Vagina (tissue), 2 donors: ENCODE results near the gene ANAPC15. TPM values are rescaled to one million over a fixed set of nuclear protein-coding genes. Genes with fewer than 3 reads are reported as not detected.

Experiments used
- DNase-seq, 2 donors: peaks; one replicate each; pipeline ENCODE4 v3.0.0-alpha.2; 2017; ENCODE audit errors: extremely low spot score in 2 of 2
- H3K27ac ChIP-seq: fragments of 200-600 bp; sonication (generic); one replicate; pipeline ENCODE4 v1.5.1; 2019
- H3K27me3 ChIP-seq: fragments of 200-600 bp; sonication (generic); one replicate; pipeline ENCODE4 v1.5.1; 2019
- H3K36me3 ChIP-seq, 2 donors: fragments of 200-600 bp; sonication (generic); one replicate each; pipeline ENCODE4 v1.5.1; 2017 to 2019
- H3K4me1 ChIP-seq: fragments of 200-600 bp; sonication (generic); one replicate; pipeline ENCODE4 v1.5.1; 2019
- H3K4me3 ChIP-seq, 2 donors: fragments of 200-600 bp; sonication (generic); 1 replicate in 1 of 2; 2 replicates in 1 of 2; pipeline ENCODE4 v1.5.1; 2016 to 2019
- H3K9me3 ChIP-seq: fragments of 200-600 bp; sonication (generic); one replicate; pipeline ENCODE4 v1.5.1; 2019
- CTCF ChIP-seq, 3 experiments: fragments of 450-650 bp in 2 of 3; fragments of 200-600 bp in 1 of 3; sonication (generic) in 1 of 3; IDR thresholded peaks; one replicate each; pipeline ENCODE4 v1.5.1; 2017 to 2019; ENCODE audit warnings: antibody characterized with exemption in 3 of 3, mild to moderate bottlenecking in 2 of 3, moderate library complexity in 2 of 3
- POLR2A ChIP-seq, 2 donors: fragments of 450-650 bp; IDR thresholded peaks; one replicate each; pipeline ENCODE4 v1.6.1; 2017; ENCODE audit warnings: antibody characterized with exemption in 2 of 2, mild to moderate bottlenecking in 2 of 2, moderate library complexity in 2 of 2
- POLR2AphosphoS5 ChIP-seq, 2 donors: sonication (generic); formaldehyde crosslinking; IDR thresholded peaks; one replicate each; pipeline ENCODE4 v1.9.0; 2017; ENCODE audit warnings: antibody characterized with exemption in 2 of 2, mild to moderate bottlenecking in 2 of 2, low read depth in 1 of 2; ENCODE audit not compliant: insufficient read depth in 1 of 2
- intact Hi-C: fragments of 100-400 bp; cut with DNase I; formaldehyde crosslinking; loops from one replicate; pipeline ENCODE4 v1.15.1; 2023
- total RNA-seq: library from RNA; depleted of rRNA; stranded (reverse); fragments of >200 nt; gene quantifications from one replicate; pipeline ENCODE4 v1.2.3, GENCODE V29; 2016

The ANAPC15 gene
- total RNA-seq, 1 donor from 2014 or later = 19.9 TPM

GRCh38 chr11:72084965-72085364 is 27.5 kb downstream of the ANAPC15 start:
- H3K36me3 ChIP-seq = no peaks in the 10 kb centered on the region
- peaks cover 14% of the 10 kb centered on the region for H3K4me1 ChIP-seq
- no peaks in the 10 kb centered on the region for H3K27me3 ChIP-seq
- no peak overlapping the region for H3K4me3 ChIP-seq
- no peak overlapping the region for H3K27ac ChIP-seq
- TF ChIP-seq POLR2A (IDR thresholded peaks at IDR 0.05) (no peak), CTCF (IDR thresholded peaks at IDR 0.05) (no peak), POLR2AphosphoS5 (IDR thresholded peaks at IDR 0.05; ENCODE audit: insufficient read depth in 1 of 2, low read depth in 1 of 2) (no peak)
- H3K9me3 ChIP-seq = no peaks in the 10 kb centered on the region
- DNase-seq = no peak
- intact Hi-C loops = no loop called here

GRCh38 chr11:72084076-72084475 is 28.4 kb downstream of the ANAPC15 start:
- Histone ChIP-seq H3K27me3 (no peaks in the 10 kb centered on the region), H3K9me3 (no peaks in the 10 kb centered on the region), H3K4me1 (peaks cover 17% of the 10 kb centered on the region), H3K36me3 (no peaks in the 10 kb centered on the region), H3K27ac (no peak overlapping the region), H3K4me3 (no peak overlapping the region)
- intact Hi-C loops = no loop called here
- no peak for DNase-seq
- no peak for TF ChIP-seq POLR2AphosphoS5 (IDR thresholded peaks at IDR 0.05; ENCODE audit: insufficient read depth in 1 of 2, low read depth in 1 of 2)
- TF ChIP-seq CTCF (IDR thresholded peaks at IDR 0.05) = no peak
- no peak for TF ChIP-seq POLR2A (IDR thresholded peaks at IDR 0.05)

GRCh38 chr11:72083414-72083813 is 29.1 kb downstream of the ANAPC15 start:
- Histone ChIP-seq H3K36me3 (no peaks in the 10 kb centered on the region), H3K27ac (no peak overlapping the region), H3K4me3 (no peak overlapping the region), H3K27me3 (no peaks in the 10 kb centered on the region), H3K9me3 (no peaks in the 10 kb centered on the region), H3K4me1 (peaks cover 24% of the 10 kb centered on the region)
- intact Hi-C loops = no loop called here
- DNase-seq = no peak
- no peak for TF ChIP-seq POLR2AphosphoS5 (IDR thresholded peaks at IDR 0.05; ENCODE audit: insufficient read depth in 1 of 2, low read depth in 1 of 2)
- TF ChIP-seq CTCF (IDR thresholded peaks at IDR 0.05) = no peak
- no peak for TF ChIP-seq POLR2A (IDR thresholded peaks at IDR 0.05)

- Histone ChIP-seq H3K27me3 (no peaks in the 10 kb centered on the region), H3K4me3 (no peak overlapping the region), H3K27ac (peak overlapping the region; percentile 91), H3K9me3 (no peaks in the 10 kb centered on the region), H3K36me3 (no peaks in the 10 kb centered on the region), H3K4me1 (peaks cover 30% of the 10 kb centered on the region)
- intact Hi-C loops = loop anchor here (2.0 kb wide), 1 partner anchor 41 kb away; no protein-coding TSS in a partner anchor
- TF ChIP-seq POLR2A (IDR thresholded peaks at IDR 0.05) (no peak), CTCF (IDR thresholded peaks at IDR 0.05) (no peak), POLR2AphosphoS5 (IDR thresholded peaks at IDR 0.05; ENCODE audit: insufficient read depth in 1 of 2, low read depth in 1 of 2) (no peak)
- no peak for DNase-seq
Observed at GRCh38 chr11:72081821-72082453, 30.6 kb downstream of the ANAPC15 start.

- no peaks in the 10 kb centered on the region for H3K9me3 ChIP-seq
- no peaks in the 10 kb centered on the region for H3K27me3 ChIP-seq
- intact Hi-C loops = loop anchor here (2.0 kb wide), 1 partner anchor 40 kb away; no protein-coding TSS in a partner anchor
- peak overlapping the region; percentile 91 for H3K27ac ChIP-seq
- peaks cover 30% of the 10 kb centered on the region for H3K4me1 ChIP-seq
- TF ChIP-seq CTCF (IDR thresholded peaks at IDR 0.05) = no peak
- TF ChIP-seq POLR2A (IDR thresholded peaks at IDR 0.05) = no peak
- no peak for TF ChIP-seq POLR2AphosphoS5 (IDR thresholded peaks at IDR 0.05; ENCODE audit: insufficient read depth in 1 of 2, low read depth in 1 of 2)
- peak overlapping the region; percentile 68 to 75 for H3K4me3 ChIP-seq
- DNase-seq = no peak
- peaks cover 0 to 1% of the 10 kb centered on the region in 2 donors for H3K36me3 ChIP-seq
Observed at GRCh38 chr11:72081184-72081644, 31.3 kb downstream of the ANAPC15 start.
